ENCODE data around the gene SIGLECL1.
"Not testable (repeated sequence)": the region's sequence is repeated elsewhere in the genome, so short reads cannot be mapped to it uniquely, and the experiment has no call there.

SIGLECL1 gene

DNA sequence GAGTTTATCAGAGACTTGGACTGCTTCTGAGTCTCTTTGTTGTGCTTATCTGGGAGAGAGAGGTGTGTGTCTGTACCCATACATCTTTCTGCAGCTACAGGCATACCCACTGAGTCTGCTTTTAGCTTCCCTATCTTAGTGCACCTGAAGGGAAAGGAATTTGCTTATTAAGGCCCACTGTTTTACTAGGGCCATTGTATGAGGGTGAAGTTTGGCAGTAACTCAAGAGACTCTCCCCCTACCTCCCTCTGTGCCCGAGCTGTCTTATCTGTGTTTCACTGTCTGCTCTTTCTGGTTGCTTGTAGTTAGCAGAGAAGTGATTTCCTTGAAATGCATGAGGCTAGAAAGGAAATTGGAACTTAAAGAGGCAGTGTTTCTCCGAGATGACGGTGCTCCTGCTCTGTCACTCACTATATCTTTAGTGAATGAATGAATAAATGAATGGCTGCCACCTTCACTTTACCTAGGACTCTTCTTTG, 26.7 kb upstream of the SIGLECL1 start:
- Histone ChIP-seq H4K20me1 (ENCODE audit: insufficient read depth, low read length) (no peaks in the 10 kb centered on the region), H3K79me2 (ENCODE audit: insufficient read depth, low read length) (no peaks in the 10 kb centered on the region), H3K9ac (ENCODE audit: low read depth, low read length) (no peak overlapping the region), H3K27ac (ENCODE audit: low read length) (no peak overlapping the region), H3K9me3 (ENCODE audit: insufficient read depth, low read length, severe bottlenecking) (no peaks in the 10 kb centered on the region), H3K27me3 (ENCODE audit: insufficient read depth, low read length, poor library complexity) (peaks cover 2% of the 10 kb centered on the region), H3K4me3 (ENCODE audit: low read depth in 1 of 2, low read length in 2 of 2) (no peak overlapping the region), H3K36me3 (ENCODE audit: insufficient read depth, low read length) (no peaks in the 10 kb centered on the region), H3K4me2 (ENCODE audit: insufficient read depth, low read length) (no peak overlapping the region), H3K4me1 (ENCODE audit: insufficient read depth, low read length) (no peaks in the 10 kb centered on the region), H2AFZ (ENCODE audit: low read depth, low read length) (no peak overlapping the region)
- DNase-seq (no peak), ATAC-seq (ENCODE audit: insufficient read depth, low read depth) (no peak)
- TF ChIP-seq, protein P1, sequence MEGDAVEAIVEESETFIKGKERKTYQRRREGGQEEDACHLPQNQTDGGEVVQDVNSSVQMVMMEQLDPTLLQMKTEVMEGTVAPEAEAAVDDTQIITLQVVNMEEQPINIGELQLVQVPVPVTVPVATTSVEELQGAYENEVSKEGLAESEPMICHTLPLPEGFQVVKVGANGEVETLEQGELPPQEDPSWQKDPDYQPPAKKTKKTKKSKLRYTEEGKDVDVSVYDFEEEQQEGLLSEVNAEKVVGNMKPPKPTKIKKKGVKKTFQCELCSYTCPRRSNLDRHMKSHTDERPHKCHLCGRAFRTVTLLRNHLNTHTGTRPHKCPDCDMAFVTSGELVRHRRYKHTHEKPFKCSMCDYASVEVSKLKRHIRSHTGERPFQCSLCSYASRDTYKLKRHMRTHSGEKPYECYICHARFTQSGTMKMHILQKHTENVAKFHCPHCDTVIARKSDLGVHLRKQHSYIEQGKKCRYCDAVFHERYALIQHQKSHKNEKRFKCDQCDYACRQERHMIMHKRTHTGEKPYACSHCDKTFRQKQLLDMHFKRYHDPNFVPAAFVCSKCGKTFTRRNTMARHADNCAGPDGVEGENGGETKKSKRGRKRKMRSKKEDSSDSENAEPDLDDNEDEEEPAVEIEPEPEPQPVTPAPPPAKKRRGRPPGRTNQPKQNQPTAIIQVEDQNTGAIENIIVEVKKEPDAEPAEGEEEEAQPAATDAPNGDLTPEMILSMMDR (IDR thresholded peaks at IDR 0.05; ENCODE audit: borderline replicate concordance, extremely low read depth, low read length, poor library complexity, severe bottlenecking): no peak
- TF ChIP-seq EZH2 (IDR thresholded peaks at IDR 0.05; ENCODE audit: borderline replicate concordance, low read depth, low read length, severe bottlenecking): no peak

DNA sequence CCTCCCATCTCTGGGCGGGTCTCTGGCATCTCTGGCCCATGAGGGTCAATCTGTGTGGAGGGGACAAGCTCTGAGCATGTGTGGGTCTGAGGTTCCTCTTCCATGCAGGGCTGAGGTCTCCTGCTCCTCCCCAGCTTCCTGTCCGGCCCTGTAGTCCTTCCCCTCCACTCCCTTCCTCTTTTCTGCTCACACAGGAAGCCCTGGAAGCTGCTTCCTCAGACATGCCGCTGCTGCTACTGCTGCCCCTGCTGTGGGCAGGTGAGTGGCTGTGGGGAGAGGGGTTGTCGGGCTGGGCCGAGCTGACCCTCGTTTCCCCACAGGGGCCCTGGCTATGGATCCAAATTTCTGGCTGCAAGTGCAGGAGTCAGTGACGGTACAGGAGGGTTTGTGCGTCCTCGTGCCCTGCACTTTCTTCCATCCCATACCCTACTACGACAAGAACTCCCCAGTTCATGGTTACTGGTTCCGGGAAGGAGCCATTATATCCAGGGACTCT, 25.9 kb upstream of the SIGLECL1 start, which contains the start of gene CD33:
CD33 (plus strand) TSS at position 183 of the 496 bp plus-strand sequence; CDS start at position 222, 39 bp downstream.
- not testable (repeated sequence) for H4K20me1 ChIP-seq (ENCODE audit: insufficient read depth, low read length); ATAC-seq (ENCODE audit: insufficient read depth, low read depth); H3K9ac ChIP-seq (ENCODE audit: low read depth, low read length); H3K4me3 ChIP-seq (ENCODE audit: low read depth in 1 of 2, low read length in 2 of 2); H3K27me3 ChIP-seq (ENCODE audit: insufficient read depth, low read length, poor library complexity); H3K4me2 ChIP-seq (ENCODE audit: insufficient read depth, low read length); H3K4me1 ChIP-seq (ENCODE audit: insufficient read depth, low read length); H2AFZ ChIP-seq (ENCODE audit: low read depth, low read length); H3K27ac ChIP-seq (ENCODE audit: low read length); H3K79me2 ChIP-seq (ENCODE audit: insufficient read depth, low read length); DNase-seq; H3K36me3 ChIP-seq (ENCODE audit: insufficient read depth, low read length); H3K9me3 ChIP-seq (ENCODE audit: insufficient read depth, low read length, severe bottlenecking)

DNA sequence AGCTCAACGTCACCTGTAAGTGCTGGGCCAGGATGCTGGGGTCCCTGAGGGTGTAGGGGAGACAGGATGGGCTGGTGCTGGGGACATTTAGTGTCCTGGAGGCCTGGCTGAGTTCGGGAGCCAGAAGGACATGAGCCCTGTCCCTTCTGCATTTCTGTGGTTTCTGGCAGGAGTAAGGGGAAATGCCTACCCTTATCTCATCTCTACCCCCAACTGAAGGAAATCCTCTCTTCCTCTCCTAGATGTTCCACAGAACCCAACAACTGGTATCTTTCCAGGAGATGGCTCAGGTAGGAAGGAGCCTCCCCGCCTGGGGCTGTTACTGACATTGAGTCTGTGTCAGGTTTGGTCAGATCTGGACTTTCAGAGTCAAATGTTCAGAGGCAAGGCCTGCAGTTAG, 24.8 kb upstream of the SIGLECL1 start:
- H3K27ac ChIP-seq (ENCODE audit: low read length): no peak overlapping the region
- no peak overlapping the region for H2AFZ ChIP-seq (ENCODE audit: low read depth, low read length)
- no peaks in the 10 kb centered on the region for H4K20me1 ChIP-seq (ENCODE audit: insufficient read depth, low read length)
- H3K9ac ChIP-seq (ENCODE audit: low read depth, low read length): no peak overlapping the region
- peaks cover 2% of the 10 kb centered on the region for H3K27me3 ChIP-seq (ENCODE audit: insufficient read depth, low read length, poor library complexity)
- no peak overlapping the region for H3K4me2 ChIP-seq (ENCODE audit: insufficient read depth, low read length)
- no peaks in the 10 kb centered on the region for H3K9me3 ChIP-seq (ENCODE audit: insufficient read depth, low read length, severe bottlenecking)
- H3K4me3 ChIP-seq (ENCODE audit: low read depth in 1 of 2, low read length in 2 of 2): no peak overlapping the region
- DNase-seq (no peak), ATAC-seq (ENCODE audit: insufficient read depth, low read depth) (no peak)
- no peaks in the 10 kb centered on the region for H3K4me1 ChIP-seq (ENCODE audit: insufficient read depth, low read length)
- TF ChIP-seq EZH2 (IDR thresholded peaks at IDR 0.05; ENCODE audit: borderline replicate concordance, low read depth, low read length, severe bottlenecking): no peak
- TF ChIP-seq, protein P1 (IDR thresholded peaks at IDR 0.05; ENCODE audit: borderline replicate concordance, extremely low read depth, low read length, poor library complexity, severe bottlenecking): no peak
- no peaks in the 10 kb centered on the region for H3K79me2 ChIP-seq (ENCODE audit: insufficient read depth, low read length)
- no peaks in the 10 kb centered on the region for H3K36me3 ChIP-seq (ENCODE audit: insufficient read depth, low read length)

DNA sequence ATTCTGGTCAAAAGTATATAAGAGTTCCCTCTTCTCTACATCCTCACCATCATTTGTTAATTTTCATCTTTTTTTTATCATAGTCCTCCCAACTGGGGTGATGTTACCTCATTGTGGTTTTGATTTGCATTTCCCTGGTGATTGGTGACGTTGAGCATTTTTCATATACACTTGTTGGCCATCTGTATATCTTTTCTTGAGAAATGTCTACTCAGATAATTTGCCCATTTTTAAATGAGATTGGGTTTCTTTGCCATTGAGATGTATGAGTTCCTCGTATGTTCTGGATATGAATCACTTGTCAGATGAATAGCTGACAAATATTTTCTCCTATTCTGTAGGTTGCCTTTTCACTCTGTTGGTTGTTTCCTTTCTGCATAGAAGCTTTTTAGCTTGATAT, 23.6 kb upstream of the SIGLECL1 start:
- no peak for TF ChIP-seq EZH2 (IDR thresholded peaks at IDR 0.05; ENCODE audit: borderline replicate concordance, low read depth, low read length, severe bottlenecking)
- ATAC-seq (ENCODE audit: insufficient read depth, low read depth) (no peak), DNase-seq (no peak)
- Histone ChIP-seq H3K4me3 (ENCODE audit: low read depth in 1 of 2, low read length in 2 of 2) (no peak overlapping the region), H2AFZ (ENCODE audit: low read depth, low read length) (no peak overlapping the region), H3K9me3 (ENCODE audit: insufficient read depth, low read length, severe bottlenecking) (no peaks in the 10 kb centered on the region), H3K27ac (ENCODE audit: low read length) (no peak overlapping the region), H3K27me3 (ENCODE audit: insufficient read depth, low read length, poor library complexity) (peaks cover 2% of the 10 kb centered on the region), H4K20me1 (ENCODE audit: insufficient read depth, low read length) (no peaks in the 10 kb centered on the region), H3K4me1 (ENCODE audit: insufficient read depth, low read length) (no peaks in the 10 kb centered on the region), H3K79me2 (ENCODE audit: insufficient read depth, low read length) (no peaks in the 10 kb centered on the region), H3K36me3 (ENCODE audit: insufficient read depth, low read length) (no peaks in the 10 kb centered on the region), H3K9ac (ENCODE audit: low read depth, low read length) (no peak overlapping the region), H3K4me2 (ENCODE audit: insufficient read depth, low read length) (no peak overlapping the region)
